ENCODE measurements around the gene TRPV6.

TRPV6 gene

DNA sequence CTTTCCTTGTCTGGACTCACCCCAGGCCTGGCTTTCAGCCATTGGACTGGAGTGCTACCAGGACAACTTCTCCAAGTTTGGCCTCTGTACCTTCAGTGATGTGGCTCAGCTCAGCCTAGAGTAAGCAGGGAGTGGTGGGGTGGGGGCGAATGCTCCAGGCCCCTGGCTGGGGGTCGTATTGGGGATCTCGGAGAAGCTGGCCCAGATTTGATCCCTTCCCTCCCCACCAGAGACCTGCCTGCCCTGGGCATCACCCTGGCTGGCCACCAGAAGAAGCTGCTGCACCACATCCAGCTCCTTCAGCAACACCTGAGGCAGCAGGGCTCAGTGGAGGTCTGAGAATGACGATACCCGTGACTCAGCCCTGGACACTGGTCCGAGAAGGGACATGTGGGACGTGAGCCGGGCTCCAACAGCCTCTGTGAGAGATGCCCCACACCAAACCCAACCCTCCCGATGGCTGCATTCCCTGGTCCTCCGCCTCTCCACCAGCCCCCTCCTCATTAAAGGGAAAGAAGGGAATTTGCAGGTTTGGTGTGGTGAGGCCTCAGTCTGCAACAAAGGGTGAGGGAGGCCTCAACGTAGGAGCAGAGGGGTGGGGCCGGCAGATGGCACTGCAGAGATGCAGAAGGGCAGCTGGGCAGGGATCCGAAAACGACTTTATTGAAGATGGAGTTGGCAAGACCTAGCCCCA is 14.8 kb downstream of the TRPV6 start:
- Histone ChIP-seq H3K4me3 (replicated peaks; ENCODE audit: low read depth, low read length) (no peak overlapping the region), H3K36me3 (ENCODE audit: control insufficient read depth, insufficient read depth, low read length) (no peaks in the 10 kb centered on the region), H3K27me3 (replicated peaks; ENCODE audit: control insufficient read depth, insufficient read depth, low read length) (peaks cover 1% of the 10 kb centered on the region; the same call in 1 of the 2 replicates)
- DNase-seq (ENCODE audit: extremely low read depth, insufficient read length): no peak
- TF ChIP-seq, protein P1, sequence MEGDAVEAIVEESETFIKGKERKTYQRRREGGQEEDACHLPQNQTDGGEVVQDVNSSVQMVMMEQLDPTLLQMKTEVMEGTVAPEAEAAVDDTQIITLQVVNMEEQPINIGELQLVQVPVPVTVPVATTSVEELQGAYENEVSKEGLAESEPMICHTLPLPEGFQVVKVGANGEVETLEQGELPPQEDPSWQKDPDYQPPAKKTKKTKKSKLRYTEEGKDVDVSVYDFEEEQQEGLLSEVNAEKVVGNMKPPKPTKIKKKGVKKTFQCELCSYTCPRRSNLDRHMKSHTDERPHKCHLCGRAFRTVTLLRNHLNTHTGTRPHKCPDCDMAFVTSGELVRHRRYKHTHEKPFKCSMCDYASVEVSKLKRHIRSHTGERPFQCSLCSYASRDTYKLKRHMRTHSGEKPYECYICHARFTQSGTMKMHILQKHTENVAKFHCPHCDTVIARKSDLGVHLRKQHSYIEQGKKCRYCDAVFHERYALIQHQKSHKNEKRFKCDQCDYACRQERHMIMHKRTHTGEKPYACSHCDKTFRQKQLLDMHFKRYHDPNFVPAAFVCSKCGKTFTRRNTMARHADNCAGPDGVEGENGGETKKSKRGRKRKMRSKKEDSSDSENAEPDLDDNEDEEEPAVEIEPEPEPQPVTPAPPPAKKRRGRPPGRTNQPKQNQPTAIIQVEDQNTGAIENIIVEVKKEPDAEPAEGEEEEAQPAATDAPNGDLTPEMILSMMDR (IDR thresholded peaks at IDR 0.05; ENCODE audit: insufficient read depth, low read length, poor library complexity, severe bottlenecking): no peak

DNA sequence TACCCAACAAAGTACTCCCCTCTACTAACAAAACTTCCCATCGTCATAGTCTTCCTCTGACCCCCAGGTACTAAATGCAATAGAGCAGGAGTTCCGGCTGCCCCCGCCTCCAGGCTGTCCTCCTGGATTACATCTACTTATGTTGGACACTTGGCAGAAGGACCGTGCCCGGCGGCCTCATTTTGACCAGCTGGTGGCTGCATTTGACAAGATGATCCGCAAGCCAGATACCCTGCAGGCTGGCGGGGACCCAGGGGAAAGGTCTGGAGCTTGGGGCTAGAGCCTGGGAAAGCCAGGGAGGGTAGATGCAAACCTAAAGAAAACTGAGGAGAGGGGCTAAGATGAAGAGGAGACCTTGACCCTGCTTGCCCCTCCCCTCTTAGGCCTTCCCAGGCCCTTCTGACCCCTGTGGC is 15.4 kb downstream of the TRPV6 start:
- TF ChIP-seq, protein P1 (IDR thresholded peaks at IDR 0.05; ENCODE audit: insufficient read depth, low read length, poor library complexity, severe bottlenecking): no peak
- H3K36me3 ChIP-seq (ENCODE audit: control insufficient read depth, insufficient read depth, low read length): no peaks in the 10 kb centered on the region
- DNase-seq (ENCODE audit: extremely low read depth, insufficient read length): no peak
- H3K27me3 ChIP-seq (replicated peaks; ENCODE audit: control insufficient read depth, insufficient read depth, low read length): peaks cover 1% of the 10 kb centered on the region; the same call in 1 of the 2 replicates
- no peak overlapping the region for H3K4me3 ChIP-seq (replicated peaks; ENCODE audit: low read depth, low read length)

DNA sequence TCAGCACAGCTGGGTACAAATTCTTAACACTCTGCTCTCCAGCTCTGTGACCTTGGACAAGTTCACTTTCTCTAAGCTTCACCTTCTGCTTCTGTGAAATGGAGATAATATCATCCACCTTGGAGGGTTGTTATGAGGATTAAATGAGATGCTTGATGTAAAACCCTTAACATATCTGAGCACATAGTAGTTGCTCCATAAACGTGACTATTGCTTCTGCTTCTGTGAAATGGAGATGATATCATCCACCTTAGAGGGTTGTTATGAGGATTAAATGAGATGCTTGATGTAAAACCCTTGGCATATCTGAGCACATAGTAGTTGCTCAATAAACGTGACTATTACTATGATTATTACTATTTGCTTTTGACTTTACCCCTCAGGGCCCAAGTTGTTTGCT is 16.1 kb downstream of the TRPV6 start:
- Histone ChIP-seq H3K4me3 (replicated peaks; ENCODE audit: low read depth, low read length) (no peak overlapping the region), H3K36me3 (ENCODE audit: control insufficient read depth, insufficient read depth, low read length) (no peaks in the 10 kb centered on the region), H3K27me3 (replicated peaks; ENCODE audit: control insufficient read depth, insufficient read depth, low read length) (no peaks in the 10 kb centered on the region; the same call in 1 of the 2 replicates)
- no peak for DNase-seq (ENCODE audit: extremely low read depth, insufficient read length)
- TF ChIP-seq, protein P1 (IDR thresholded peaks at IDR 0.05; ENCODE audit: insufficient read depth, low read length, poor library complexity, severe bottlenecking): no peak

DNA sequence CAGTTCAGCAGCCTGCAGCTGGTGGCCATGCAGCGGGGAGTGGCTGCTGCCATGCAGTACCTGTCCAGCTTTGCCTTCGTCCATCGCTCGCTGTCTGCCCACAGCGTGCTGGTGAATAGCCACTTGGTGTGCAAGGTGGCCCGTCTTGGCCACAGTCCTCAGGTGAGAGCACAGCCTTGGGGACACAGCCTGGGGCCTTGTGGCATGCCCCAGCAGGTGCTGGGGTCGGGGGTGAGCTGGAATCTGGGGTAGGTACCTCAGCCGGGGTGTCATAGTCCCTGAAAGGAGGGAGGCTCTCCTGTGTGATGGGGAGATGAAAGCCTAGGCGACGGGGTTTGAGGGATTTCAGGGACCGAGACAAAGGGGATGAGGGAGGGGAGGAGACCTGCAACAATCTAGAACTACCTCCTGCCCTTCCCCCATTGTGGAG is 16.5 kb downstream of the TRPV6 start:
- DNase-seq (ENCODE audit: extremely low read depth, insufficient read length): no peak
- TF ChIP-seq, protein P1 (IDR thresholded peaks at IDR 0.05; ENCODE audit: insufficient read depth, low read length, poor library complexity, severe bottlenecking): no peak
- Histone ChIP-seq H3K4me3 (replicated peaks; ENCODE audit: low read depth, low read length) (no peak overlapping the region), H3K27me3 (replicated peaks; ENCODE audit: control insufficient read depth, insufficient read depth, low read length) (no peaks in the 10 kb centered on the region; the same call in 1 of the 2 replicates), H3K36me3 (ENCODE audit: control insufficient read depth, insufficient read depth, low read length) (no peaks in the 10 kb centered on the region)

DNA sequence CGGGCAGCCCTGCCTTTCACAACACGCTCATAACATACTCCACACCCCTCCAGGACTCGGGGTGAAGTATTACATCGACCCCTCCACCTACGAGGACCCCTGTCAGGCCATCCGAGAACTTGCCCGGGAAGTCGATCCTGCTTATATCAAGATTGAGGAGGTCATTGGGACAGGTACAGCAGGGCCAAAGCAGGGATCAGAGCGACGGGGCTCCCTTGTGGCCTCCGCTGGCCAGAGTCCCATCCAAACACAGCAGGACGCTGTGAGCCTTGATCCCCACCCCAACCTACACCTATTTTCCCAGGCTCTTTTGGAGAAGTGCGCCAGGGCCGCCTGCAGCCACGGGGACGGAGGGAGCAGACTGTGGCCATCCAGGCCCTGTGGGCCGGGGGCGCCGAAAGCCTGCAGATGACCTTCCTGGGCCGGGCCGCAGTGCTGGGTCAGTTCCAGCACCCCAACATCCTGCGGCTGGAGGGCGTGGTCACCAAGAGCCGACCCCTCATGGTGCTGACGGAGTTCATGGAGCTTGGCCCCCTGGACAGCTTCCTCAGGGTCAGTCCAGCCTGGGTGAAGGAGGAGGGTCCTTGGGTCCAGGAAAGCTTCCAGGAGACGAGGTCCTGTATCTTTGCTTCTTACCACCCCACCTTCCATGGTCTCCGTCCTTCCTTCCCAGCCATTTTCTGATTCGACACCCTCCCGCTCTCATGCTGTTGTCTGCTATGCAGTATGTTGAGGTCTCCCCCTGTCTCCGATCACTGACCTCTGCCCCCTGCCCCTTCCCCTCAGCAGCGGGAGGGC is 17.2 kb downstream of the TRPV6 start:
- no peaks in the 10 kb centered on the region for H3K36me3 ChIP-seq (ENCODE audit: control insufficient read depth, insufficient read depth, low read length)
- no peak overlapping the region for H3K4me3 ChIP-seq (replicated peaks; ENCODE audit: low read depth, low read length)
- no peaks in the 10 kb centered on the region; the same call in 1 of the 2 replicates for H3K27me3 ChIP-seq (replicated peaks; ENCODE audit: control insufficient read depth, insufficient read depth, low read length)
- TF ChIP-seq, protein P1 (IDR thresholded peaks at IDR 0.05; ENCODE audit: insufficient read depth, low read length, poor library complexity, severe bottlenecking): no peak
- no peak for DNase-seq (ENCODE audit: extremely low read depth, insufficient read length)

Measured in GM06990 (cell line).